GM18867 (cell line): ENCODE data around the gene RCBTB2.
A peak's percentile ranks its signal among the peaks of the same experiment; 100 is the strongest.

Experiments used
- ATAC-seq: cut with Tn5 transposase; IDR thresholded peaks from one replicate; pipeline ENCODE4 v1.9.1; 2021; ENCODE audit warnings: mild to moderate bottlenecking, moderate library complexity; ENCODE audit not compliant: unreplicated experiment

Gene RCBTB2

GRCh38 chr13:48532256-48532505, 699 bp downstream of the RCBTB2 start:
- peak; percentile 1 for ATAC-seq

DNA sequence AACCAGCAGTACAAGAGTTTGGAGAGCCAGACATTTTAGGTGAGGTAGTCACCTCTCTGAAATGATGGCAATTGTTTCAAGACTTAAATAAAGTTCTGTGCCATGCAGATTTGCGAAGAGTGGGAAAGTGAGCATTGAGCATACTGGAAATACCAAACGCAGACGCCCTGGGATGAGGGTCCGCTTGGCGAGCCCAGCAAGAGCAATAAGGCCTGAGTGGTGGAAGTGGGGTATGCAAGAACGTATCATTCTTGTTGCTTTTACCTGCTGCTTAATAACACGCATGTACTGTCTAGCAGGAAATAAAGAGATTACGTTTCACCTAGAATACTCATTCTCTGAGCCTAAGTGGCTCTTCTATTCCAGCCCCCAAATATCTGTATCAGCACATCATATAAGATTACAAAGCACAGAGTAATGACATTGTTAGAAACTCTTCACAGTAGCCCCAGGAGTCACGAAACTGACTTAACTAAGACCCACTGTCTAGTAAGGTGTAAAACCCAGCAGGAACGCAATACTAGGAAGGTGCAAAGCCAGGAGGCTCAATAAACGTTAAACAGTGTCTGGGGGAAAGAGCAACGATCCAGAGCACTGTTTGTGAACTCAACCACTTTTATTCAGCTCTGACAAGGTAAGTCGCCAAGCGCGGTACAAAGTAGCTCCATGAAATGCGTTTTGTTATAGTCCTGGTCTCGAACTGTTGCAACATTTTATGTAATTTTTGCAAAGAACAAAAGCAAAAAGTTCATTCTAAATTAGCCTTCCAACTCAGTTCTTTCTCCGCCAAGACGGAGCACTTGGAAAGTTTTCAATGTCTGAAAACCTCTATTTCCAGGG, 1.2 kb downstream of the RCBTB2 start:
- ATAC-seq: no peak

DNA sequence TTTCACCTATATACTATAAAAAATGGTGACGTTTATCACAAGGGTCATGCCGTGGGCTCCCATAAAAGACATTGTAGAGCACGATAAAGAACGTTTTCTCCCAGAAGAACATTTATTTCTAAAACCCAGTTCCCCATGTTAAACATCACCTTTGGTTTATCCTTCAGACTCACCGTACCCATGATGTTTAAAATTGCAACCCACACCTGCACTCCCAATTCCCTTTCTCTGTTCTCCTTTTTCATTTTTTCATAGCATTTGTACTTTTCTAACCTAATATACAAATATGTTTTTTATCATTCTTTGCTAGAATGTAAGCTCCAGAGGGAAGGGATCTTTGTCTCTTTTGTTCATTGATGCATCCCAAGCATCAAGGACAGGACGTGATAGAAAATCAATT, 2.0 kb downstream of the RCBTB2 start:
- ATAC-seq: no peak

GRCh38 chr13:48528720-48529119, 4.2 kb downstream of the RCBTB2 start:
- no peak for ATAC-seq

DNA sequence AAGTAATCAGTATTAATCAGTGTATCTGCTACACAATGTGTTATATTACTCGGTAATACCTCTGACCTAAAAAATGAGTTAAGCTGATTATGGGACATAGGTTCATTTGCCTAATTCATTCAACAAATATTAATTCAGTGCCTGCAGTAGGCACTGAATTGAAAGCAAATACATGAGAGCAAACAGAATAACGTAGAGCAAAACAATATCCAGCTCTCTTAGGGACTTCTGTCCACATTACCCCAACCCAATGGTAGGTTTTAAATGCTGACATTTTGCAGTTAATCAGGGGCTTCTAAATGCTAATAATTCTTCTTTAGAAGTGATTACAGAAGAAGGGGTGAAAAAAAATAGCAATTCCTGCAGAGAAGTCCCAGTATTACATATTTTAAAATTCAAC, 4.9 kb downstream of the RCBTB2 start:
- no peak for ATAC-seq

DNA sequence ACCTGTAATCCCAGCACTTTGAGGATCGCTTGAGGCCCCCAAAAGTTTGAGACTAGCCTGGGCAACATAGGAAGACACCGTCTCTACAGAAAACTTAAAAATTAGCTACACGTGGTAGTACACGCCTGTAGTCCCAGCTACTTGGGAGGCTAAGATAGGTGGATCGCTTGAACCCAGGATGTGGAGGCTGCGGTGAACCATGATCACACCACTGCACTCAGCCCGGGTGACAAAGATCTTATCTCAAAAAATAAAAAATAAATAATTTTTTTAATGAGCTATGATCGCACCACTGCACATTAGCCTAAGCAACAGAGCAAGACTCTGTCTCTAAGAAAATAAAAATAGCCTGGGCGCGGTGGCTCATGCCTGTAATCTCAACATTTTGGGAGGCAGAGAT, 6.6 kb downstream of the RCBTB2 start:
- ATAC-seq: no peak

GRCh38 chr13:48518083-48518482, 14.8 kb downstream of the RCBTB2 start:
- no peak for ATAC-seq

- ATAC-seq: no peak
Observed at GRCh38 chr13:48515732-48516131, 17.1 kb downstream of the RCBTB2 start.

GRCh38 chr13:48514793-48515192, 18.1 kb downstream of the RCBTB2 start:
- no peak for ATAC-seq

DNA sequence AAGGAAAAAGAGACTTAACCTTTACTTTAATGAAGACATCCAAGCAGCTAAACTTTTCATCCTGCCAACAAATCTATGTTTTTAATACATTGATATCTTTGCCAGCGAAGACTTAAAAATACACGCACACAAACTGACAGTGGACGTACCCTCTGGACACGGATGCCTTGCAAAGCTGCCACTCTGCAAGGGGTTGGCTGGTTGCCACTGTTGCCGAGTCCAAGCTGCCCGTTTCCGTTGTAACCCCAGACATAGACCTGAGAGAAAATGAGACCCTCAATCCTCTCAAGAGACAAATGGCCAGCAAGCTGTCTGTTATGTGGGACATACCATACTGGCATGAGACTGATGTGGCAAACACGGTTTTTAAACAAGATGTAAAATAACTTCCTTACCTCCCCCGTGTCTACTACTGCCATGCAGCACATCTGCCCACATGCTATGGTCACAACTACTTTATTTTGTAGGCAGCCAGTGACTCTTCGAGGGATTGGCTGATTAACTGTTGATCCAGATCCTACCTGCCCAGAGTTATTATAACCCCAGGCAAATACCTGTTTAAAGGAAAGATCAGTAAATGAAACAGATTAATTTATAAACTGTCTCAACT, 21.2 kb downstream of the RCBTB2 start:
- no peak for ATAC-seq

GRCh38 chr13:48510698-48511097, 22.2 kb downstream of the RCBTB2 start:
- no peak for ATAC-seq

- no peak for ATAC-seq
Observed at GRCh38 chr13:48508011-48508410, 24.9 kb downstream of the RCBTB2 start.

DNA sequence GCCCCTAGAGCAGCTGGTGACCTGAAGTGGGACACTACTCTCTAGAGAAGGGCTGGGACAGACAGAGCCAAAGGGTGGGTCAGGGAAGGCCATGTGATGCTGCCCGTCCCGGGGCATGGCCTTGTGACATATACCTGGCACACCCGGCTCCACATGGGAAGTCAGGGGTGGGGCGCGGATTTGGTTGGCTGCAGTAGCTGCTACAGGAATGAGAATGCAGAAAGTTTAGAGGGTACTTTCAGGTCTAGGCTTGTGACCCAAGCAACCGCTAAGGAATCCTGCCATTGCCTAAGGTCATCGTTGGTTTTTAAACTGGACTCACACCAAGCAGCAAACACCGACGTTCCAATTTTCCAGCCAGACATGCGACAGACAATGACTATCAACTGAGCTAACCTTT, 25.9 kb downstream of the RCBTB2 start:
- no peak for ATAC-seq

GRCh38 chr13:48506092-48506701, 26.7 kb downstream of the RCBTB2 start:
- peak; percentile 10 for ATAC-seq

- ATAC-seq: peak; percentile 63
Observed at GRCh38 chr13:48505597-48506091, 27.2 kb downstream of the RCBTB2 start.

DNA sequence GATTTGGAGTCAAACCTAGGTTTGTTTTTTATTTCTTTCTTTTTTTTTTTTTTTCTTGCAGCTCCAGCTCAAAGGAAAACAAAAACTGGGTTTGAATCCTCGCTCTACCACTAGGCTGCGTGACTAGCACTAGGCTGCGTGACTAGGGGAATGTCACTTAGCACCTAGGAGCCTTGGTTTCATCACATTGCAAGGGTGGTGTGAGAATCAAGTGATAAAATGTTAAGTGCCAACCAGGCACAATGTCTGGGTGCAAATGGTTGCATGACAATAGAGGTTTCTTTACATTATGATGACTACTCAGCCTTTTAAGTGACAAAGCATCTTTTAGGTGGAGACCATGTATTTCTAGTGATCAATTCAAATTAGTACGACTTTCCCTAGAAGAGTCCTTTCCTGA, 27.9 kb downstream of the RCBTB2 start:
- no peak for ATAC-seq

GRCh38 chr13:48504606-48505005, 28.3 kb downstream of the RCBTB2 start:
- ATAC-seq: no peak

DNA sequence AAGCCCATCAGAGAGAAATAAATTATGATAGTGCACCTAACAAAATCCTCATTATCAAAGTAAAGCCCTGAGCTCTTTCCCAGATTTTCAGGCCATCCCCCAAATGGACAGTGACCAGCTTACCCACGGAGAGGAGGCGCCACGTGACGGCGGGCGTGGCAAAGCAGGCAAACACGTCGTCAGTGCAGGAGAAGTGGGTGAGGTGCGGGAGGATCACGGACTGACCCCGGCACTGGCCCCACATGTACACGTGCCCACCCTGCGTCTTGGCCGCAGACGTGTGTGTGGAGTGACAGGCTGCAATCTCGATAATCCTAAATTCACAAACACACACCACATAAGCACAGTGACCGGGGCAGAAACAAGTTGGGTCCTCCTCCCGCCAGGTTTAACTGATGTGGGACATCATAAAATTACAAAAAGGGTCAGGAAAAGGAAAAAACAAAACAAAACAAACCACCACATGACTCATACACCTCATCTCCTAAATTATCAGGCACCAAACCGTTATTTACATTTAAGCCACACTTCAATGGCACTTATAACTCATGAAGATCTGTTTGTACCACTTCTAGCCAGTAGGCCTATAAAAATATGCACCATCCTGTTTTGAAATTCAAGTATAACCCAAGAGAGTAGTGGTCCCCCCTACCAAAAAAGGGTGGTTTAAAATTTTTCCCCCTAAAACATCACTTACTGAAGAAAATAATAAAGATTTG, 30.1 kb downstream of the RCBTB2 start:
- no peak for ATAC-seq

GRCh38 chr13:48501705-48502104, 31.2 kb downstream of the RCBTB2 start:
- no peak for ATAC-seq

GRCh38 chr13:48500652-48501197, 32.2 kb downstream of the RCBTB2 start:
- ATAC-seq: peak; percentile 36

DNA sequence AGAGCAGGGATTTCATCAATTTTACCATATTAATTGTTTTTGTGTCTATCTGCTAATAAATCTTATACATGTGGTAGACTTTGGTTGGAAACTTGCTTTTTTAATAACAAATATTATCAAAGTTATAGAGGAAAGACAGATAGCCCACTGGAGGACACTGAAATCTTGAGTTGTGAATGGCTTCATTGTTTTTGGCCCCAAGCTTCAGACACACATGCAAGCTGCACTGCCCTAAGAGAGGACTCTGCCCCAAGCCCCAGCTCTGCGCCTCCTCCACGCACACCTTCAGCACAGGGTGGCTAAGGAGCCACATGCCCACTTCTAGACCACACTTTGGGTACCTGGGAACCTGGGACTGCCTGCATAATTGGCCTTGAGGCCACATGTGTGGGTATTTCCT, 35.2 kb downstream of the RCBTB2 start:
- ATAC-seq: no peak
